HCEC 1CT (cell line): Measurements from ENCODE around the gene GLI2.

Source experiments
- DNase-seq: peaks from one replicate; pipeline ENCODE4 v3.0.0-alpha.2; 2017

Gene GLI2

DNA sequence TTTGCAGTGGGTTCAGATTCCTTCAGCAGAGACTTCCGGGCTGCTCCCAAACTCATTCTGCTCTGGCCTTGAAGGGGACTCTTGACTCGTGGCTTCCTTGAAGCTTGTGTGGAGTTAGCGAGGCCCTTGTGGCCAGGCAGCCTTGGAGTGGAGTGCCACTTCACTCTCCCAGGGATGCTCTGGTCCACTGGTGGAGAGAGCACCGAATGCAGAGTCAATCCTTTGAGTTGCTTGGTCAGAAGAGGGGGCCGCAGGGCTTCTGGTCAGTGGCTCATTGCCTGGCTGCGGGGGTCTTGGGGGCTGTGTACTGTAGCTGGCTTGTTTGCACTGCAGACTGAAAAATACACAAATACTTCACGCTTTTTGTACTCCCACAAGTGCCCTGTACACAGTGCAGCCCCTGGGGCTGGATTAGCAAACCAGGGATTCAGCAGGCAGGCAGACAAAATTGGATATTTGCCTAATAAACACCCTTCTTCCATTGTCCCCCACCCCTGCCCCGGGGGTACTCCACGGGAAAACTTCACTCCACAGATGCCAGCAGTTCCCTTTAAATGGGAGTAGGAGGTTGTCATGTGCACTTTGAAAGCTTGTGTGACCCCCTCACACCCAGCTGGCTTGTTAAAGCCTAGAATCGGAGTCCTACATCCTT is 3.2 kb downstream of the GLI2 start:
- no peak for DNase-seq

- DNase-seq, result no peak
Observed at GRCh38 chr2:120739438-120740090, 3.9 kb downstream of the GLI2 start.

DNA sequence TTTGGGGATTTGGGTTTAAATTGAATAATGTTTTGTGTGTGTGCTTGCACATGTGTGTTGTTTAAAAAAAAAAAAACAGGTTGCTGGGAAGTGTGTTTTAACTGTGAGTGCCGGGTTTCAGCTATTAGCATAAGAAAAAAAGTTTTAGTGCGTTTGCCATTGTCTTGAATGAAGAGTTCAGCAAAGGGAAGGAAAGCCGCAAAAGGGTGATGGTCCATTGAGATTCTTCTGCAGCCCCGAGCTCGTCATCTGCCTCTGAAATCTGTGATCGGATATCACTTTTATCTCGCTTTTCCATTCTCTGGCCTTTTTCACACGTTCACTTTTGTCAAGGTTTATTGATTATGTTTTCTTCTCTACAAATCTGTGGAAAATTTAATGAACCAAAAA is 4.7 kb downstream of the GLI2 start:
- no peak for DNase-seq

DNA sequence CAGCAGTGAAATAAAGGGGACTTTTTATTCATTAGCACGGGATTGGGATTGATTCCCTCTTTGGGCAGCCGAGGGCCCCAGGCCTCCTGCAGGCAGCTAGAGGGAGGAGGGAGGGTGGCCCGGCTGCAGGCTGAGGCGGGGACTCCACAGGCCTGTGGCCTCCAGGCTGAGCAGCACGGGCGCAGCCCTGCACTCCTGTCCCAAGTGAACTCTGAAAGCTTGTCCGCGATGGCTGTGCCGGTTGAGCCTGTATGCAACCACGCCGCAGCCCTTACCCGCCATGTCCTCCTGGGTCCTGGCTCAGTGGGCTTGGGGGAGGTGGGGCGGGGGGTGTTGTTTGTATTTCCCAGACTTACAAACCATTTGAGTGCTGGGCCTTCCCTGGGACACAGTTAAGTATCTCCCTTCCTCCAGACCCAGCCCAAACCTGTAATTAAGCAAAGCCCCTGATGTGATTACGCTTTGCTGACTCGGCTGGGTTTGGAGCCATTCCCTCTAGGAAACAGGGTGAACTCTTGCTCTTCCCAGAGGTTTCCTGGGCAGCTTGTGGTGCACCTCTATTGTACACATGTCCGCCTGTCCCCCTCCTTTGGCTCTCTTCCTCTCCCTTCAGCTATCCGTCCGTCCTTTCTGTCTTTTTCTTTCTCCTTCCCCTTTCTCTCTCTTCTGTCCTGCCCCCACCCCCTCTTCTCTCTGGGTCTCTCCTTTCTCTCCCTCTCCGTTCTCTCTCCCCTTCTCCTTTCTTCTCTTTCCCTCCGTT is 5.3 kb downstream of the GLI2 start:
- no peak for DNase-seq

DNA sequence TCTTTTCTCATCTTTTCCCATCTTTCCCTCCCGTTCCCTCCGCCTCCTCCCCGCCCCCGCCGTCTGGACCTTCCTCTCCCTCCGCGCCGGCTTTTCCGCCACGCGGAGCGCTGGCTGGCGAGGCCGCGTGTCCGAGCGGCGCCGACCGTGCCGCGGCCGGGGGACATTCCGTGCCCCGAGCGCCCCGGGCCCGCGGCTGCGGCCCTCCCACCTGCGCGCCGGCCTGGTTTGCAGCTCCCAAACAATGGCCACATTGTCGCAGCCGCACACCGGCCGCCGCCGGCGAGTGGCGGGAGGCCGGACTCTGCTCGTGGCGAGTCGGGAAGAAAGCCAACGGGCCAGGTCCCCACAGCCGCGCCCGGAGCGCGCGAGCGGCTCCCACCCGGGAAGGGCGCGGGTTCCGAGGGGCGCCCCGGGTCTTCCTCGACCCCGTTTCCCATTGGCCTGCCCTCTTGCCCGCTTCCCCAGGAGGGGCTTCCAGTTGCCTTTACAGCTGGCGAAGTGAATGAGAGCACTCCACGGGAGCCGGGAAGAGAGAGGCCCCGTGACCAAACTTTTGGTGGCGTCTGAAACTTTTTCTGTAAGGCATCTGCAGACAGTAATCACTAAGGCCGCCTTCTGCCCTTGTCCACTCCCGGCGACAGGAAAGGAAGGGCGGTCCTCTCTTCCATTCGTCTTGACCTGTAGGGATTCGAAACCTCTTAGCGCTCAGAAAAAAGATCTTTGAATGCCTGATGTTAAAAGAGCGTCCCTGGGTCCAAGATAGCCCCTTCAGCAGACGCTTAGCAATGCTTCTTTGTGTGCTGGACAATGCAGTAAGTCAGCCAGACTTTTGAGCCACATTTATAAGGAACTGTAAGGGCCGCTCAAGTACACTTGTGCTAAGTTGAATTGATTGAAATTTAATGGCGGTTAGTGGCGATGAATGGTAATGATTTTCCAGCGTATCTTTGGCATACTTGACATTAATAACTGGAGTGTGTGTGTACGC is 6.2 kb downstream of the GLI2 start:
- no peak for DNase-seq

DNA sequence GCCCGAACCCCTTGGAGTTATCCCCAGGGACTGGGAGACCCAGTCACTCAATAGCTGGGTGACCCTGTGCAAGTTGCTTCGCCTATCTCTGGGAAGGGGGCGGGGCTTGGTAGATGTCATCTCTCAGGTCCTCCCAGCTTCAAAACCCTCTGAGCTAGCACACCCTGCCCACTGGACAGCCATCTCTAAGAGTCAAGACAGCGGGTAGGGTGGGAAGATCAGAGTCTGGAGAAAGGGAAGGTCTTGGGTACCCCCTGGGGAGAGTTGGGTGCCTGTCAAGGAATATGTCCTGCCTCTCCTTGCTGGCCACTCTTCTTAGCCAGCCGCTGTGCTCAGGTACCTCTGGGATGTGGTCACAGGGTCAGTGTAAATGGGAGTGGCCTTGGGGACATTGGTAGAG is 8.0 kb downstream of the GLI2 start:
- DNase-seq, result no peak

GRCh38 chr2:120744817-120745216 is 9.1 kb downstream of the GLI2 start:
- DNase-seq, result no peak

GRCh38 chr2:120745420-120746111 is 9.9 kb downstream of the GLI2 start:
- no peak for DNase-seq

DNA sequence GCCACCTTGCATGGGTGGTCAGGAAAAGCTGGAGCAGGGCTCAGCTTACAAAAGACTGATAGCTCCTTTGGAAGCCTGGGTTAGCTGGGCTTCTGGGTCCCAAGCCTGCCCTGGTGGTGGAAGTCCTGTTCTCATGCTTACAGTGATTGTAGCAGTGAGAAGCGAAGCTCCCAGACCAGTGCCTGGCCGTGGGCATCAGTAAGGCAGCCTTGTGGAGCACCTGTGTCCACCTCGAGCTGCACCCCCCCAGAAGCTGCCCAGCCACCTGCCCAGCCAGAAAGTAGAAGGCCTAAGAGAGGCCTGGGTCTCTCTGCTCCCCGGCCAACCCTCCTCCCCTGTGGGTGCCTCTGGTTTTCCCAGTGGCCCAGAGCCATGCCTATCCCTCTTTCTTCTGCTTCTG is 10.5 kb downstream of the GLI2 start:
- DNase-seq, result no peak

- no peak for DNase-seq
Observed at GRCh38 chr2:120747281-120747680, 11.6 kb downstream of the GLI2 start.

GRCh38 chr2:120747706-120748105 is 12.0 kb downstream of the GLI2 start:
- no peak for DNase-seq

DNA sequence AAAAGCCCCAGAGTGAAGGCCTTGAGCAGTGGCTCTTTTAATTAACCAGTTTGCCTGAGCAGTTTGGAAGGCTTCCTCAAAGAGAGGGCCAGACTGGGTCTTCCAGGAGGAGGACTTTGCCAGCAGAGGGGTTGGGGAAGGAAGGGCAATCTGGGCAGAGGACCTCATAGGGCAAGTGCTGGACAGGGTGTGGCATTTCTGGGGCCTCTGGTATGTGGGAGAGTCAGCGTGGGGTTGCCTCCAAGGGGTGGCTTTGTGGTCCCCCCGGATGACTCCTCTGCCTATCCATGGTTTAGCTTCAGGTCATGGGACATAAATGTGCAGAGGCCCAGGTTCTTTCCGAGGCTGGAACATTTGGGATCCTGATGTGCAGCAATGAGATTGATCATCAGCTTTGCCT is 12.6 kb downstream of the GLI2 start:
- DNase-seq, result no peak

GRCh38 chr2:120748741-120749140 is 13.1 kb downstream of the GLI2 start:
- DNase-seq, result no peak

GRCh38 chr2:120749506-120750431 is 14.1 kb downstream of the GLI2 start:
- DNase-seq, result no peak

GRCh38 chr2:120750488-120751210 is 15.0 kb downstream of the GLI2 start:
- no peak for DNase-seq

GRCh38 chr2:120751553-120751952 is 15.9 kb downstream of the GLI2 start:
- peak; percentile 62 for DNase-seq

DNA sequence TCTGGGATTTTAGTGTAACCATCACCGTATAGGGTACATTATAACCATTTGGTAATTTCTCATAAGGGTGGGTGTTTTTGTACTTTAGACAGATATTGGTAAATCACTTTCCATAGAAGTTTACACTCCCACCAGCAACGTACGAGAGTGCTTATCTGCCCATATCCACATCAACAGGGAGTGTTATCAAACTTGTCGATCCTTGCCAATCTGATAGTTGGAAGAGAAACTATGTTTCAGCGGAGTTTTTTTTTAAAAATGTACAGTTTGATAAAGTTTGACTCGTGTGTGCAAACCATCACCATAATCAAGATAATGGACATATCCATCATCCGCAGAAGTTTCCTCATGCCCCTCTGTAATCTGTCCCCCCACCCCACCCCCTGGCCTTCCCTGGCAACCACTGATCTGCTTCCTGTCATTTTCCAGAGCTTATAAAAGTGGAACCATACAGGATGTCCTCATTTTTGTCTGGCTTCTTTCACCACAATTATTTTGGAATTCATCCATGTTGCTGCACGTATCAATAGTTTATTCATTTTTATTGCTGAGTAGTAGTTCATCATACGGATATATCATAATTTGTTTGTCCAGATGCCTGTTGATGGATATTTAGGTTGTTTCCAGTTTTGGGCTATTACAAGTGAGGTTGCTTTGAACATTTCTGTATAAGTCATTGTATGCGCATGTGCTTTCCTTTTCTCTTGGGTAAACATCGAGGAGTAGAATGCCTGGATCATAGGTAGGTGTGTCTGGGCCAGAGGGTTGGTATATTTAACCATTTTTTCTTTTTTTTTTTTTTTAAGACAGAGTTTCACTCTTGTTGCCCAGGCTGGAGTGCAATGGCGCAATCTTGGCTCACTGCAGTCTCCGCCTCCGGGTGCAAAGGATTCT is 18.6 kb downstream of the GLI2 start:
- peak; percentile 39 for DNase-seq

- DNase-seq, result no peak
Observed at GRCh38 chr2:120758181-120759144, 22.8 kb downstream of the GLI2 start.
